Spleen (tissue), 7 donors: ENCODE data around the gene MBD1.
"Not testable (repeated sequence)": the region's sequence is repeated elsewhere in the genome, so short reads cannot be mapped to it uniquely, and the experiment has no call there.

Experiments used
- POLR2AphosphoS5 ChIP-seq, 3 donors: sonication (generic); formaldehyde crosslinking; IDR thresholded peaks; one replicate each; pipeline ENCODE4 v1.5.1; 2017; ENCODE audit warnings: antibody characterized with exemption in 3 of 3
- TF ChIP-seq, protein P1 (sequence below), 11 experiments: fragments of 200-600 bp in 7 of 11; fragments of 450-650 bp in 4 of 11; sonication (generic) in 4 of 11; IDR thresholded peaks in 8 of 11; conservative IDR thresholded peaks in 3 of 11; 1 replicate in 7 of 11; 2 replicates in 4 of 11; pipeline versions ENCODE4 v1.4.0 to v1.8.0; 2016 to 2021; ENCODE audit warnings: antibody characterized with exemption in 11 of 11, inconsistent platforms in 4 of 11, mild to moderate bottlenecking in 1 of 11
- donor health status: DM: no; HTN: no; CAD: no; lungs with moderate emphysema.
- donor health status: DM: no; HTN: no; CAD: no.
- donor health status: DM: no; HTN: no; CAD: no.

DNA sequence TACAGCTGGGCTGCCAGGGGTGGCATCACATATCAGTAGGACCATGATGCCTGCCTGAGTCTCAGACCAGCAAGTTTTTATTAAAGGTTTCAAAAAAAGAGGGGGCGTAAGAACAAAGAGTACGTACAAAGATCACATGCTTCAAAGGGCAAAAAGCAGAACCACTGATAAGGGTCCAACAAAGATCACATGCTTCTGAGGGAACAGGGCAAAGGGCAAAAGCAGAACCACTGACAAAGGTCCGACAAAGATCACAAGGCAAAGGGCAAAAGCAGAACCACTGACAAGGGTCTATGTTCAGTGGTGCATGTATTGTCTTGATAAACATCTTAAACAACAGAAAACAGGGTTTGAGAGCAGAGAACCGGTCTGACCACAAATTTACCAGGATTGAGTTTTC is 61.1 kb downstream of the MBD1 start:
- TF ChIP-seq, protein P1, sequence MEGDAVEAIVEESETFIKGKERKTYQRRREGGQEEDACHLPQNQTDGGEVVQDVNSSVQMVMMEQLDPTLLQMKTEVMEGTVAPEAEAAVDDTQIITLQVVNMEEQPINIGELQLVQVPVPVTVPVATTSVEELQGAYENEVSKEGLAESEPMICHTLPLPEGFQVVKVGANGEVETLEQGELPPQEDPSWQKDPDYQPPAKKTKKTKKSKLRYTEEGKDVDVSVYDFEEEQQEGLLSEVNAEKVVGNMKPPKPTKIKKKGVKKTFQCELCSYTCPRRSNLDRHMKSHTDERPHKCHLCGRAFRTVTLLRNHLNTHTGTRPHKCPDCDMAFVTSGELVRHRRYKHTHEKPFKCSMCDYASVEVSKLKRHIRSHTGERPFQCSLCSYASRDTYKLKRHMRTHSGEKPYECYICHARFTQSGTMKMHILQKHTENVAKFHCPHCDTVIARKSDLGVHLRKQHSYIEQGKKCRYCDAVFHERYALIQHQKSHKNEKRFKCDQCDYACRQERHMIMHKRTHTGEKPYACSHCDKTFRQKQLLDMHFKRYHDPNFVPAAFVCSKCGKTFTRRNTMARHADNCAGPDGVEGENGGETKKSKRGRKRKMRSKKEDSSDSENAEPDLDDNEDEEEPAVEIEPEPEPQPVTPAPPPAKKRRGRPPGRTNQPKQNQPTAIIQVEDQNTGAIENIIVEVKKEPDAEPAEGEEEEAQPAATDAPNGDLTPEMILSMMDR (IDR thresholded peaks at IDR 0.05 in 8 of 11, conservative IDR thresholded peaks at IDR 0.05 in 3 of 11): not testable (repeated sequence)
- TF ChIP-seq POLR2AphosphoS5 (IDR thresholded peaks at IDR 0.05): not testable (repeated sequence)
